AG04450 (cell line): ENCODE data around the gene FPR2. TPM values are rescaled to one million over a fixed set of nuclear protein-coding genes. Genes with fewer than 3 reads are reported as not detected.

ENCODE experiments used
- CTCF ChIA-PET: fragments of 300-600, 350-600 bp; formaldehyde crosslinking; extraction: SDS; loops from one replicate; lab custom pipeline; 2022; ENCODE audit warnings: antibody characterized with exemption, inconsistent platforms; lab: Charles Lee
- POLR2A ChIA-PET: fragments of 350-600 bp; formaldehyde crosslinking; extraction: SDS; loops from one replicate; lab custom pipeline; 2021; ENCODE audit warnings: antibody characterized with exemption, inconsistent platforms; lab: Yijun Ruan, JAX
- DNase-seq: peaks from one replicate; pipeline ENCODE4 v3.0.0-alpha.2; 2011; ENCODE audit warnings: low read depth, low spot score
- H3K27ac ChIP-seq: one replicate; pipeline ENCODE4 v1.5.1; 2012; ENCODE audit warnings: low read depth, low read length, control low read depth
- H3K27me3 ChIP-seq: one replicate; pipeline ENCODE4 v1.6.0; 2012; ENCODE audit warnings: low read length; ENCODE audit not compliant: control insufficient read depth, insufficient read depth
- H3K4me3 ChIP-seq: 2 replicates; pipeline ENCODE4 v1.5.1; 2011; ENCODE audit warnings: mild to moderate bottlenecking, low read depth, low read length, control low read depth
- H3K9me3 ChIP-seq: 2 replicates; pipeline ENCODE4 v1.5.1; 2012; ENCODE audit warnings: low read length; ENCODE audit not compliant: control insufficient read depth, insufficient read depth
- polyA plus RNA-seq: library from polyadenylated mRNA; depleted of rRNA; stranded (reverse); fragments of >200 nt; gene quantifications from 2 replicates; pipeline ENCODE4 v1.2.3, GENCODE V29; 2011
- TF ChIP-seq, protein P1 (sequence below): IDR thresholded peaks from 2 replicates; pipeline ENCODE4 v1.5.1; 2011; ENCODE audit warnings: low read depth, low read length, control low read depth, inconsistent platforms

Gene FPR2
- polyA plus RNA-seq, 1 experiment = not detected

DNA sequence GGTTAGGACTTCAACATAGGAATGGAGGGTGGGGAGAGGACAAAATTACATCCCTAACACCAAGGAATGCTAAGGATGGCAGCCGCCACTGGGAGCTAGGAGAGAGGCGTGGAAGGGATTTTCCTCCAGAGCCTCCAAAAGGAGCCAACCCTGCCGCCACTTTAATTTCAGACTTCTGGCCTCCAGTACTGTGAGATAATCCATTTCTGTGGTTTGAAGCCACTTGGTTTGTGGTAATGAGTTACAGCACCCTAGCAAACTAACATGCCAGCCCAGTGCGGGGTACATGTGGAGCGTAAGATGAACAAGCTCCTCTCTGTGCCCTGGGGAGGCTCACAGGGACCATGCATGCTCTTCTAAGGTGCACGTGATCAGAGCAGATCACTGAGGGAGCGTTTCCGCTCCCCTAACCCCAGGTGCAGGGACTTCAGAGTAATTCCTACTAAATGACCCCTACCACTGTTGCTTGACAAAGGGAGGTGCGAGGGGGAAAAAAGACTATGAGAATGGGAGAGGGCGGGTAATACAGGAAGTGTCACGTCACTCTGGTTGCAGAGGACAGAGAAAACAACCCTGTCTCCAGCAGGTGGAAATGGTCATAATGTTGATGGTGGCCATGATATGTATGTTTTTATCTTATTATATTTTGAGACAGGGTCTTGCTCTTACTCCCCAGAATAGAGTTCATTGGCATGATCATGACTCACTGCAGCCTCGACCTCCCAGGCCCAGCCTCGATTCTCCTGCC is 21.3 kb upstream of the FPR2 start:
- TF ChIP-seq, protein P1, sequence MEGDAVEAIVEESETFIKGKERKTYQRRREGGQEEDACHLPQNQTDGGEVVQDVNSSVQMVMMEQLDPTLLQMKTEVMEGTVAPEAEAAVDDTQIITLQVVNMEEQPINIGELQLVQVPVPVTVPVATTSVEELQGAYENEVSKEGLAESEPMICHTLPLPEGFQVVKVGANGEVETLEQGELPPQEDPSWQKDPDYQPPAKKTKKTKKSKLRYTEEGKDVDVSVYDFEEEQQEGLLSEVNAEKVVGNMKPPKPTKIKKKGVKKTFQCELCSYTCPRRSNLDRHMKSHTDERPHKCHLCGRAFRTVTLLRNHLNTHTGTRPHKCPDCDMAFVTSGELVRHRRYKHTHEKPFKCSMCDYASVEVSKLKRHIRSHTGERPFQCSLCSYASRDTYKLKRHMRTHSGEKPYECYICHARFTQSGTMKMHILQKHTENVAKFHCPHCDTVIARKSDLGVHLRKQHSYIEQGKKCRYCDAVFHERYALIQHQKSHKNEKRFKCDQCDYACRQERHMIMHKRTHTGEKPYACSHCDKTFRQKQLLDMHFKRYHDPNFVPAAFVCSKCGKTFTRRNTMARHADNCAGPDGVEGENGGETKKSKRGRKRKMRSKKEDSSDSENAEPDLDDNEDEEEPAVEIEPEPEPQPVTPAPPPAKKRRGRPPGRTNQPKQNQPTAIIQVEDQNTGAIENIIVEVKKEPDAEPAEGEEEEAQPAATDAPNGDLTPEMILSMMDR = no peak
- POLR2A ChIA-PET = no interaction called here

DNA sequence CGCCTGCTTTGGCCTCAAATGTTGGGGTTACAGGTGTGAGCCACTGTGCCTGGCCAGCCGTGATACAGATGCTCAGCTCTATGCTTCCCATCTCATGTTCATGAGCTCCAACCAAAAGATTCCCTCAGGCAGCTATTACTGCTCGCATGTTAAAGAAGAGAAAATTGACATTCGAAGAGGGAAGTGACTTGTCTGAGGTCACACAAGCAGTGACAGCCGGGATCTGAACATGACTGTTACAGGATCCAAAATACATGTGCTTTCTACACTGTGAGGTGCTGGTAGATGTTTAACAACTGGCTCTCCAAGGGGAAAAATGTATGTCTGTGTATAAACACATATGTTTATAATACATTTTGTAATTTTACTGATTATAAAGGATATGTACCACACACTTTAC is 20.6 kb upstream of the FPR2 start:
- TF ChIP-seq, protein P1 = no peak
- no peak overlapping the region for H3K4me3 ChIP-seq
- ChIA-PET CTCF (no interaction called here), POLR2A (no interaction called here)
- no peaks in the 10 kb centered on the region; the same call in 1 of the 2 replicates for H3K9me3 ChIP-seq
- no peak overlapping the region for H3K27ac ChIP-seq
- H3K27me3 ChIP-seq = no peaks in the 10 kb centered on the region
- DNase-seq = no peak

More for the DNA sequence above, 21.3 kb upstream of the FPR2 start:
- H3K9me3 ChIP-seq = no peaks in the 10 kb centered on the region; the same call in 1 of the 2 replicates
- DNase-seq = no peak
- no peak overlapping the region for H3K4me3 ChIP-seq
- no peaks in the 10 kb centered on the region for H3K27me3 ChIP-seq
- no peak overlapping the region for H3K27ac ChIP-seq
- CTCF ChIA-PET = no interaction called here

- Histone ChIP-seq H3K27ac (no peak overlapping the region), H3K27me3 (no peaks in the 10 kb centered on the region), H3K4me3 (no peak overlapping the region), H3K9me3 (no peaks in the 10 kb centered on the region; the same call in none of the 2 replicates)
- TF ChIP-seq, protein P1 = no peak
- DNase-seq = no peak
- POLR2A ChIA-PET = no interaction called here
- CTCF ChIA-PET = interaction anchor here (0.6 to 1.8 kb wide), 3 partner anchors 35 to 86 kb away, joined by 3 to 4 read pairs (median 4); no protein-coding TSS in a partner anchor
These were observed 18.2 kb upstream of the FPR2 start for GRCh38 chr19:51742789-51743188.

- no peak for DNase-seq
- no peak overlapping the region for H3K4me3 ChIP-seq
- CTCF ChIA-PET = interaction anchor here (1.8 kb wide), 1 partner anchor 82 kb away, joined by 4 read pairs; no protein-coding TSS in a partner anchor
- H3K27ac ChIP-seq = no peak overlapping the region
- POLR2A ChIA-PET = no interaction called here
- TF ChIP-seq, protein P1 = no peak
- no peaks in the 10 kb centered on the region for H3K27me3 ChIP-seq
- H3K9me3 ChIP-seq = no peaks in the 10 kb centered on the region; the same call in none of the 2 replicates
These were observed 17.6 kb upstream of the FPR2 start for GRCh38 chr19:51743405-51743804.

GRCh38 chr19:51746731-51747130 is 14.2 kb upstream of the FPR2 start:
- H3K27me3 ChIP-seq = no peaks in the 10 kb centered on the region
- H3K4me3 ChIP-seq = no peak overlapping the region
- CTCF ChIA-PET = no interaction called here
- H3K9me3 ChIP-seq = no peaks in the 10 kb centered on the region; the same call in none of the 2 replicates
- TF ChIP-seq, protein P1 = no peak
- H3K27ac ChIP-seq = no peak overlapping the region
- POLR2A ChIA-PET = no interaction called here
- no peak for DNase-seq
